ENCODE measurements around the gene THAP12.
A peak's percentile ranks its signal among the peaks of the same experiment; 100 is the strongest.
"Not testable (repeated sequence)": the region's sequence is repeated elsewhere in the genome, so short reads cannot be mapped to it uniquely, and the experiment has no call there.

THAP12 gene, protein sequence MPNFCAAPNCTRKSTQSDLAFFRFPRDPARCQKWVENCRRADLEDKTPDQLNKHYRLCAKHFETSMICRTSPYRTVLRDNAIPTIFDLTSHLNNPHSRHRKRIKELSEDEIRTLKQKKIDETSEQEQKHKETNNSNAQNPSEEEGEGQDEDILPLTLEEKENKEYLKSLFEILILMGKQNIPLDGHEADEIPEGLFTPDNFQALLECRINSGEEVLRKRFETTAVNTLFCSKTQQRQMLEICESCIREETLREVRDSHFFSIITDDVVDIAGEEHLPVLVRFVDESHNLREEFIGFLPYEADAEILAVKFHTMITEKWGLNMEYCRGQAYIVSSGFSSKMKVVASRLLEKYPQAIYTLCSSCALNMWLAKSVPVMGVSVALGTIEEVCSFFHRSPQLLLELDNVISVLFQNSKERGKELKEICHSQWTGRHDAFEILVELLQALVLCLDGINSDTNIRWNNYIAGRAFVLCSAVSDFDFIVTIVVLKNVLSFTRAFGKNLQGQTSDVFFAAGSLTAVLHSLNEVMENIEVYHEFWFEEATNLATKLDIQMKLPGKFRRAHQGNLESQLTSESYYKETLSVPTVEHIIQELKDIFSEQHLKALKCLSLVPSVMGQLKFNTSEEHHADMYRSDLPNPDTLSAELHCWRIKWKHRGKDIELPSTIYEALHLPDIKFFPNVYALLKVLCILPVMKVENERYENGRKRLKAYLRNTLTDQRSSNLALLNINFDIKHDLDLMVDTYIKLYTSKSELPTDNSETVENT

DNA sequence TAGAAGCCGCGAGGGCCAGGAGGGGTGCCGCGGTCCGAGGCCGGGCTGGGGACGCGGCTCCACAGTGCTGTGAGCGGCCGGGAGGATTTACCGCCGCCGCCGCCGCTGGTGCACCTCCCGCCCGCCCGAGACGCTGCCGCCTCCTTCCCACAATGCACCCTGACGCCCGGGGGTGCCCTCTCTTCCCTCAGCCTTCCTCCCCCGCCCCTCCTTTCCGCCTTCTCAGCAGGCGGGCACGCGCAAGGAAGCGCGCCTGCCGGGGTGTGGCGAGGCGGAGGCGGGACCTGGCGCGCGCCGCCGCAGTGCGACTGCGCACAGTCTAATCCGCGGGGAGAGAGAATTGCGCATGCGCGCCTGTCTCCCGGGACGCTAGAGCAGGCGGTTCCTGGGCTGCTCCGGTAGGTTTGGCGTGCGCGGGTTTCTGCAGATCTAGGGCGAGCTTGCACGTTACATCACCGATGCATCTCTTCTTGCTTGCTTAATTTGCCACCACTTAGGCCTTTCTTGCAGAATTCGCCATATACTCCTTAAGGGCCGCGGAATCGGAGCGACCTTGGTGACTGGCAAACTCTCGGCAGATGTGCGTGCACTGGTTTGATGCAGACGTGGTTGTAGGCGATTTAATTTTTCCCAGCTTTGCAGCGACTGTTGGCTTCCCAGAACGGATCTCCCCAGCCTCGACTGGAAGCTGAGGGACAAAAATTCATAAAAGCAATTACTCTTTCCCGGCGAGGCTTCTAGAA lies at the start of gene THAP12, which contains the start of gene GVQW3:
THAP12 (minus strand) TSS at position 156 of the 743 bp plus-strand sequence. CDS start 296 bp downstream, outside the sequence.
GVQW3 (plus strand) TSS at position 347 of the 743 bp plus-strand sequence. CDS start 506 bp downstream, outside the sequence.
- DNase-seq (ENCODE audit: low spot score) = peak; percentile 99

GRCh38 chr11:76426660-76427059 lies 45.7 kb upstream of the THAP12 start:
- DNase-seq (ENCODE audit: low spot score) = no peak

- no peak for DNase-seq (ENCODE audit: low spot score)
Observed at GRCh38 chr11:76424891-76425290, 44.0 kb upstream of the THAP12 start.

DNA sequence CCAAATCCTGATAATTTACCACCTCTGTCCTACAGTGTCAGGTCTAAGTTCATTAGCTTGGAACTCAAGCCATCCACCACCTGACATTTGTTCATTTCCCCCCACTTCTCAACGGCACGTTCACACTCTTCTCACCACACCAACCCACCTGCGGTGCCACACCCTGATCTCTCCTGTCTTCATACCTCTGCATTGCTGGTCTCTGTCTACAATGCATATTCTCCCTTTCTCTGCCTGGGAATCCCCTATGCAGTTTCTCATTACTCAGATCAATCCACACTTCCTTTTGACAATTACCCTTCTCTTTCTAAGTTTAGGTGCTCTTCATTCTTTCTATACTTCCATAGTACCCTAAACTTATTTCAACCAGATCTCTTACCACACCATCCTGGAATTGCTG lies 43.4 kb upstream of the THAP12 start:
- no peak for DNase-seq (ENCODE audit: low spot score)

- peak; percentile 68 for DNase-seq (ENCODE audit: low spot score)
Observed at GRCh38 chr11:76419896-76420295, 39.0 kb upstream of the THAP12 start.

DNA sequence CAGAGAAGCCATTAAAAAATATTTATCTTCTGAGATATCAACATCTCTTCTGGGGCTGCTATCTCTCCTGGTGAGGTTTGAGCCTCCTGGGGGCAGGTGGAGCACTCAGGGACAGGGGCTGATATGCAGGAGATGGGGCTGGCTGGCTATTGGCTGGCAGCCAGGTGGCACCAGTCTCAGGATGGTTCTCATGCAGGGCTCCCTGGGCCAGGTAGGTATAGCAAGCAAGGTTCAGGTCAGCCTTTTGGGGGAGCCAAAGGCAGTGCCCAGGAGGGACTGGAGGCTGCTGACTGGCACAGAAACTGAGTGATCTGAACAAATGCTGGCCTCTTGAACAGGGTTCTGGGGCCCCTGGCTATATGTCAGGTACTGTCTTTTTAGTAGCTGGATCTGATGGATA lies 34.1 kb upstream of the THAP12 start:
- DNase-seq (ENCODE audit: low spot score) = peak; percentile 55

DNA sequence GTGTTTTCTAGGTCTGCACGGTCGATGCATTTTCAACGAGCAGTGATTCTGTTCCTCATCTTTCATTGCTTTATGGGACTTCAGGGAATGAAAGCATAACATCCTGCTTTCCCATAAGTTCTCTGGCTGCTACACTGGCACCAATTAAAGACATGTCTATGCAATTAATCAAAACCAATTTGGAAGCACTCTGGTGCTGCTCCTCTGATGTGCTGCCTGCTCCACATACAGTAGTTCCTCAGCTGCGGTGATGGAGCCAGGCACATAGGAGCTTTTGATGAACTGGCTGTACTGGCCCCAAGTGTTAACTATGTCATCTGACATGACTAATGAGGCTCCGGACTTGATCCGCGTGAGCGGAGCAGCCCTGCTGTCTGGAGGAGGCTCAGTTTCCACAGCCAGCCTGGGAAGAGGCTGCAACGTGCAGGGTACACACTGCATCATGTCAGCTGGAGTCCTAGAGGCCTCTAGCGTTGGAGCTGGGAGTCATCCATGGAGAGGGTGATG lies 30.0 kb upstream of the THAP12 start:
- DNase-seq (ENCODE audit: low spot score) = no peak

- DNase-seq (ENCODE audit: low spot score) = no peak
Observed at GRCh38 chr11:76408171-76408965, 27.4 kb upstream of the THAP12 start.

DNA sequence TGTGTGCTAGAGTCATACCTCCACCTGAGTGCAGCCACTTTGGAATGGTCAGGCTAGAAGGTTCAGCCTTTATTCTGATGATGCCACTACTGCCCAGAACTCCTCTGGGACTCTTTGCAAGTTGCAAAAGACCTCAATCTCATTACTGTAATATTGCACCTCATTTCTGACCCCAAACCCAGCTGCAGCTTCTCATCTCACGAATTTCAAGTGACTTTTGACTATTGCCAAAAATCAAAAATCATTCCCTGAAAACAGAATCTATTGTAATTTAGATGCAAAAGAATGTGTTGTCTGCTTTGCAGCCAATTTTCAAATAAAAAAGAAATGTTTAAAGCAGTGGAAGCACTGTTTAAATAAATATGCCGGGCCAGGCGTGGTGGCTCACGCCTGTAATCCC lies 25.4 kb upstream of the THAP12 start:
- DNase-seq (ENCODE audit: low spot score) = no peak

- not testable (repeated sequence) for DNase-seq (ENCODE audit: low spot score)
Observed at GRCh38 chr11:76401484-76401883, 20.6 kb upstream of the THAP12 start.

DNA sequence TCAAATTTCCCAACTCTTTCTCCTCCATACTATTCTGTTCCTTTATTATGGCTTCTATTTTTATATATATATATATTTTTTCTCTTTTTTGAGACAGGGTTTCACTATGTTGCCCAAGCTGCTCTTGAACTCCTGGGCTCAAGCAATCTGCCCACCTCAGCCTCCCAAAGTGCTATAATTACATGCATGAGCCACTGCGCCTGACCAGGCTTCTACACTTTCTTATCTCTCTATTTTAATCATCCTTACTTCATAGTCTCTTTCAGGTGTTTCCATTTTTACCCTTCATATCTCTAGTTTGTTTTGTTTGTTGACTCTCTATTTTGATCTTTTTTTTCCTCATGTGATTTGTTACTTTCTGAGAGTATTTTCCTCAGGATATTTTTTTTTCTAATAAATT lies 20.0 kb upstream of the THAP12 start:
- DNase-seq (ENCODE audit: low spot score) = no peak

GRCh38 chr11:76397383-76397782 lies 16.5 kb upstream of the THAP12 start:
- no peak for DNase-seq (ENCODE audit: low spot score)

GRCh38 chr11:76395296-76395695 lies 14.4 kb upstream of the THAP12 start:
- no peak for DNase-seq (ENCODE audit: low spot score)

DNA sequence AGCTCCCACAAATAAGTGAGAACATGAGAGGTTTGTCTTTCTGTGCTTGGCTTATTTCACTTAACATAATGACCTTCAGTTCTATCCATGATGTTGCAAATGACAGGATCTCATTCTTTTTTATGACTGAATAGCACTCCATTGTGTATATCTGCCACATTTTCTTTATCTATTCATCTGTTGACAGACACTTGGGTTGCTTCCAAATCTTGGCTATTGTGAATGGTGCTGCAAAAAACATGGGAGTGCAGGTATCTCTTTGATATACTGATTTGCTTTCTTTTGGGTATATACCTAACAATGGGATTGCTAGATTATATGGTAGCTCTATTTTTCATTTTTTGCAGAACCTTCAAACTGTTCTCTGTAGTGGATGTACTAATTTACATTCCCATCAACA lies 13.5 kb upstream of the THAP12 start:
- no peak for DNase-seq (ENCODE audit: low spot score)

DNA sequence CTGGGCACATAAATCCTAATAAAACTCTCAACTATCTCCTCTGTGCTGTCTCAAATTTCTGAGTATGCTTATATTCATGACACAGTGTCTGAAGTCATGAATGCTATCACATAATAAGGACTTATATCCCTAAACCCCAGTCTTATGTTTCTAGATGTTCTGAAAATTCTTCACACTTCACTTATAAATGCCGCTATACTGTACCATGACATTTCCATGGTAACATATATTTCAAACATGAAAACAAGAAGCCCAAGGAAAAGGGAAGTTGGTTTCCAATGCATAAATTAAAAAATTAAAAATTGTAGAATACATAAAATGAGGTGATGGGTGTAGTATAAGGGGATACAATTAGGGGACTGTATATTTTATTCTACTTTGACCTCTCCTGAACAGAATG lies 11.9 kb upstream of the THAP12 start:
- no peak for DNase-seq (ENCODE audit: low spot score)

DNA sequence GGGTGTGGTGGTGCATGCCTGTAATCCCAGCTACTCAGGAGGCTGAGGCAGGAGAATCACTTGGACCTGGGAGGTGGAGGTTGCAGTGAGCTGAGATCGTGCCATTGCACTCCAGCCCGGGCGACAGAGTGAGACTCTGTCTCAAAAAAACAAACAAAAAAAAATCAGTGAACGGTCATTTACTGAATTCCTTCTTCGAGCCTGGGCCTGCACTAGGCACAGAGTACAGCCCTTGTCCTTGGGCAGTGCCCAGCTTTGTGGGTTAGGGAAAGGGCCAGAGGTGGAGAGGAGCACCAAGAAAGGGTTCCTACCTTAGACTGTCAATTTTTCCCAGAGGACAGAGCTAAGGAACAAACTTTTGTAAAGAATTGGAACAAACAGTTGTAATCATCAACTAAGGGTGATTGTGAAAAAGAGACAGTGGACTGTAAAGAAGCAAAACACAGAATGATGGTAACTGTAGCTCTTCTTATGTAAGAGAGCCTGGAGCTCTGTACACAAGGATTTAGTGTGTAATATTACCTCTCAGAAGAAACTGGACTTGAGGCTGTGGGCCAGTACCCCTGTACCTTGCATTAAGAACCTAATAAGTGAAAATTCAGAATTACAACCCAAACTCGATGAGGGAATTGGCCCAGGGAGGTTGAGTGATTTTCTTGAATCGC lies 11.0 kb upstream of the THAP12 start:
- DNase-seq (ENCODE audit: low spot score) = no peak

DNA sequence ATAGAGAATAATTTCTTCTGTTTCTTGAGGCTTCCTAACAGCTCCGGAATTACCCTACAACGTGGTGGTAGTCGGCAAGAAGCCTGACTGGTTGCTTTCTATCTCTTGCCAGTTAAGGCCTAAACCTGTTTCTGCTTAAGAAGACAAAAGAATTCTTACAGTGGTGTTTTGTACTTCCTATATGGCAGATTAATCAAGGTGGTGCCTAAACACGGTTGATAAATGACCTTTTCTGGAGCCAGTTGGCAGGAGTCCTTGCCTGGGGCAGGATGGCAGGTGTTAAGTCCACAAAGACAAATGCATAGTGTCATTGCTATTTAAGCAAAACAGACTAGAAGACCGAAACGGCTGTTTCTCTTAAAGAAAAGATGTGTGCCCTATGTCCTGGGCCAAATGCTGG lies 10.1 kb upstream of the THAP12 start:
- DNase-seq (ENCODE audit: low spot score) = no peak

DNA sequence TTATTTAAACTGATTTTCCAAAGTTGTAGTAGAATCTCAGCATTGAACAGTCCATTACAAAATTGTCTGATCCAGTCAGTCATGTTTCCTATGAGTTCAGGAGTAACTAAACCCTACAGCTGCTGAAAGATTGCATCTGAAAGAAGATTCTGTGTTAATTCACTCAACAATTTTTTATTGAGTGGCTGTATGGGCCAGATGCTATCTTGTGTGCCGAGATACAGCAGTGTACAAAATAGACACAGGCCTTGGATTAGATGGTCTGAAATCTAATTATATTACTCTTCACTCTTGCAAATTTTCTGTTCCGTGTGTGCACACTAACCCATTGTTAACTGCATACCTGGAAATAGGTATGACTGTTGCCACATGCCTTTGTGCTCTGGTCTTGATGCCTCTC lies 7.5 kb upstream of the THAP12 start:
- DNase-seq (ENCODE audit: low spot score) = no peak

GRCh38 chr11:76385903-76386302 lies 5.0 kb upstream of the THAP12 start:
- no peak for DNase-seq (ENCODE audit: low spot score)

DNA sequence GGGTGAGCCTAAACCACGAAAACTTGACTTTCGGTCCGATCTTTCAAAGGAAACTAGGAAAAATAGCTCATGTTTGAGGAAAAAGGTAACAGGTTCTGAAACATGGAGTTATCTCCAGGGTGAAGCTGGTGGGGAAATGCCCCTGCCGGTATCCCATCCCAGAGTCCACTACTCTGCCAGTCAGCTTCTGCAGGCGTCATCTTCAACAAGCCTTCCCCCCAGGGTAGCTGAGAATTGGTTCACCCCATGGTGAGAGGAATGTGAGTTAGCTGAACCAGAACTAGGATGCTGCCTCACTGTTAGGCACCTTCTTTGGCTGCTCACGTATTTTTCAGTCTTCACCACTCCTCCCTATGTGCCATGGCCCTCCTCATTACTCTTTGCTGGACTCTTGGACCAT lies 1.3 kb upstream of the THAP12 start:
- no peak for DNase-seq (ENCODE audit: low spot score)

All from iPS-NIHi11 (cell line).